SIG-M5 (cell line): ENCODE data around the gene MGA.

Source experiments
- DNase-seq: peaks from one replicate; lab custom pipeline; 2025; lab: John Stamatoyannopoulos, UW

The MGA gene

GRCh38 chr15:41783296-41783695, 123.1 kb downstream of the MGA start:
- DNase-seq: no peak

DNA sequence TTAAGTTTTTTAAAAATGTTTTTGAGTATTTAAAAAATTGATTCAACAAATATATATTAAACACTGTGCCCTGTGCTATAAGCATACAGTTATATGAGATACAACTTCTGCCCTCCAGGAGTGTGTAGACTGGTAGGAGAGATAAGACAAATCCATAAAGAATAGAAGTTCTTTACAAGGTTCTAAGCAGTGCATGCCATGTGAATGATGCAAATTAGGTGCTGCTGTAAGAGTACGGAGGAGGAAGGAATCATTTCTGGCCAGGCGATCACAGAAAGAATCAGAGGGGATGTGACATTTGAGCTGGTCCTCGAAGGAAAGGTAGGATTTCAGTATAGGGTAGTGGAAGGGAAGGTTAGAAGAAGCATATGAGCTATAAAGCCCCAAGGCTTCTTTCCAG, 128.1 kb downstream of the MGA start:
- no peak for DNase-seq

DNA sequence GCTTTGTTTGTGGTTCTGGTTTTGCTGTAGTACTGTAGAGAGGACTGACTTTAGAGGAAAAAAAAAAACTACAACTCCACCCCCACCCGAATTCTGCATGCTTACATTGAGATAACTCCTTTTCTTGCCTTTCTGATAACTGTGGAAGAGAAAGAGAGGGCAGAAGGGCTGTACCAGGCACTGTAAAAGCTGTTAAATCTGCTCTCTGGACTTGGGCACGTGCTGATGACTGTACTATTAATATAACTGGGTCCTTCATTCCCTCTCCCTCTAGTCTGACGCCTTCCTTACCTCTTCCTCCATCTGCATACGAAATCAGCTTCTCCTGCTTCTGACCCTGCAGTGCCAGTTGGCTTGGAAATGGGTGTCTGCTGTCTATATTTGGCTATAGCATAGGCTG, 129.0 kb downstream of the MGA start:
- DNase-seq: no peak

DNA sequence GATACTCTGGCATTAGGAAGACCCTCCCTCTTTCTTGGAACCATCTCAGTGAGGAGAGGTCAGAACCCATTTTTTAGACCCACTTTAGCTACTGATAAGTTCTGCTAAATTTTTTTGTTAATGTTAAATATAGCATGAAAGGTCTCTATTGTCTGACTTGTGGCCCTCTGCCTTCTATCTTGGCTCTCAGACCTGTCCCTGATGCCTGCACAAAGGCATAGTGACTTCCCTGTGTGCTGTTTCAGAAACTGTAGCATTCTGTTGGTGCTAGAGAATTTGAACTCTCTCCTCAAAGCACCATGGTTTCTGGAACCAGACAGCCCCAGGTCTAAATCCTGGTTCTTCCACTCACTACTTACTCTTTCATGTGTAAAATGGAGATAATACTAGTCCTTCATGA, 129.5 kb downstream of the MGA start:
- DNase-seq: no peak

- no peak for DNase-seq
Measured at GRCh38 chr15:41790169-41790568, 130.0 kb downstream of the MGA start.

GRCh38 chr15:41790756-41791546, 130.7 kb downstream of the MGA start:
- DNase-seq: no peak

GRCh38 chr15:41791547-41791937, 131.3 kb downstream of the MGA start:
- no peak for DNase-seq

DNA sequence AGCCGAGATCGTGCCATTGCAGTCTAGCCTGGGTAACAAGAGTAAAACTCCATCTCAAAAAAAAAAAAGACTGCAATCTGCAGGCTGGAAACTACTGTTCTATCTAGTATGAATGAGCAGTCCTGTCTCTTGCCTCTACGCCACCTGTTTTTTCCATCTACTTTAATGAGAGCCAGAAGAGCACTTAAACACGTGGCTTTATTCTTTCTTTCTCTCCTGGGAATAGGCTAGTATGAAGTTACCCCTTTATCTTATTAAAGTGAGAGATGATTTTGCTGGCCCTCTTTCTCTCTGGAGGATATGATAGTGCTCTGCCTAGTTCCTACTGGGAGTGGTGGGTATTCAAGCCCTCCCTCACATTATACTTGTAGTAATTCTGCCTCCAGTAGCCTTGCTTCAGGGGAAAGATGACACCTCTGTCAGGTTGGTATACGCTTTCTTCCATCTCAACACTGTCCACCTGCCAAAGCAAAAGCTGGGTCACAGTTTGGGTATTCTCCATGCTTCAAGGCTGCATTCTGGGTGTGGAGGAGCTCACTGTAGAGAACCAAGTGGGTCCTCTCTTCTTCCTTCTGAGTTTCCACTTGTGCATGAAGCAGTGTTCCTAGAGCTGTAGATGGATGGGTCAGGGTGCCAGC, 131.9 kb downstream of the MGA start:
- no peak for DNase-seq

DNA sequence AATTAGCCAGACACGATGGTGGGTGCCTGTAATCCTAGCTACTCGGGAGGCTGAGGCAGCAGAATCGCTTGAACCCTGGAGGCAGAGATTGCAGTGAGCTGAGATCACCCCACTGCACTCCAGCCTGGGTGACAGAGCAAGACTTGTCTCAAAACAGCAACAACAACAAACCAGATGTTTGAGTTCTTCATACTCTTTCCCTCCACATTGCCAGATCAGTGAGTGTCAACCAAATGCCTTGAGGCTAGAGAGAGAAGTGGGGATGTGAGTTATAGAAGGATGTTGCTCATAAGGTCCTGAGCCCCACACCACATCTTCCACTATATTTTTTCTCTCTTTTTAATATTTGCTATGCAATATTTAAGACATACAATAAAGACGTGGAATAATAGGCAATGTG, 133.9 kb downstream of the MGA start:
- no peak for DNase-seq

GRCh38 chr15:41795996-41796856, 136.0 kb downstream of the MGA start:
- DNase-seq: no peak

DNA sequence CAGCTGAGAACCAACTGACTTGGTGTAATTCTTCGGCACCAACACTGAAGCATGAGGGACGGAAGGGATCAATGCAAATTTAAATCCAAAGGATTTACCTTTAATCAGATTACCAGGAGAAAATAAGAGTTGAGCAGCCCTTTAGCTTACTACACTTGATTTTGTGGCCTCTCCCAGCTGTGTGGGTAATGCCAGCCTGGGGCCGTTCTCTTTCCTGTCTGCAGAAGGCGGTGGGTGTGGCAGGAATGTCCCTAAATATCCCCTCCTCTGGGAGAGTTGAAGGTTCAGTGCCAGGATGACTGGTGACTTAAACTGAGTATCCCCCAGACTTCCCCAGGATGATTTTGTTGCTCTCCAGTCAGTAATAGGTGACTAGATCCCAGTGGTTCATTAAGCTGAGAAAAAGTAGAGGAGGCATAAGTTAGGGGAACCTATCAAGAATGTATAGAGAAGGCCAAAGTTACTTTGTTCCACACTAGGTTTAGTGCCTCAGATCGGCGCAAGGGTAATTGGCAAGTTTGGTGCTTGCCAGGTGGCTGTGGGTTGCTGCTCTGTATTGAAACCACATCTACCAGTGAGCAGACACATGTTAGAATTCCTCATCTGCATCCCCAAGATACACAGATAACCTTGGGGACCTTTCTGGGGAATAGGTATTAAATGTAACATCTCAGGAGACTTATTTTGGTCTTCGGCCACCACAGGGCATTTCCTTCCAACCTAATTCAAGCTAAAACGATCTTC, 137.2 kb downstream of the MGA start:
- no peak for DNase-seq

- no peak for DNase-seq
Measured at GRCh38 chr15:41798607-41799487, 138.6 kb downstream of the MGA start.

DNA sequence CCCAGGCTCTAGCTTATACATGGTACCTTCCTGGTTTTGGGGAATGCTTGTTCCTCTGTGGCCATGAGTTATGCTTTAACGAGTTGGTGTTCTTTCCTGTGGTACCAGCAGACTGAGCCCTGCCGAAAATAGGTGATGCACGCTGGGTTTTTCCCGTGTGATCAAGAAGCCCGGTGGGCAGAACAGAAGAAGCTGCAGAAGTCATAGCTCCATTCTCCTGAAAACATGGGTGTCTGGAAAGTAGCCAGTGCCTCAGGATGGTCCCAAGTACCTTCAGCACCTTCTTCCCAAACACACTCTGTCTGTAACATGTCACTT, 139.2 kb downstream of the MGA start:
- no peak for DNase-seq

GRCh38 chr15:41801185-41801584, 141.0 kb downstream of the MGA start:
- DNase-seq: no peak

DNA sequence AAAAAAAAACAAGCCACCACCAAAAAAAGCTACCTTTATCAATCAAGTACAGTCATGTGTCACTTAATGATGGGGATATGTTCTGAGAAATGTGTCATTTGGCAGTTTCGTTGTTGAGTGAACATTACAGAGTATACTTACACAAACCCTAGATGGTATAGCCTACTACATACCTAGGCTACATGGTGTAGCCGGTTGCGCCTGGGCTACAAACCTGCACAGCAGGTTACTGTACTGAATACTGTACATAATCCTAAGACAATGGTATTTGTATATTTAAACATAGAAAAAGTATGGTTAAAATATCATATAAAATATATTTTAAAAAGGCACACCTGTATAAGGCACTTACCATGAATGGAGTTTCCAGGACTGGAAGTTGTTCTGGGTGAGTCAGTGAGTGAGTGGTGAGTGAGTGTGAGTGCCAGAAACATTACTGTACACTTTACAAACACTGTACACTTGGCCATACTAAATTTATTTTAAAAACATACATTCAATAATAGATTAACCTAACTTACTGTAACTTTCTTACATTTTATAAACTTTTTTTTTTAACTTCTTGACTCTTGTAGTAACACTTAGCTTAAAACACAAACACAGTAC, 141.7 kb downstream of the MGA start:
- DNase-seq: no peak

DNA sequence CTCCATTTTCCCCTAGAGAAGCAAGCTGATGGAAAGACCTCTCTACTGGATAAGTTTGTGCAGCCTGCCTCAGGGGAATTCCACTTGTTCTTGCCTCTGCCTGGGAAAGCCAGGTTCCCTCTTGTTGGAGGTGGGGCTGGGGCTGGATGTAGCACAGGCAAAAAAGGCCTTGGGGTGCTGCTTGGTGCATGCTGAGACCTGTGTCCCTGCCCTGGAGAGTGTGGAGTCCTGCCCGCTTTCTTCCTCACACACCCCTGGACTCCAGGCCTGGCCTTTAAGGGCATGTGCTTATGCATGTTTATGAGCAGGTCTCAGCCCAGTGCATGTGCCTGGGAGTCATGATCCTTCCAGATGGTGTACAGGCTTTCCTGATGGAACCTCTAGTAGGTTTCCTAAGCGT, 144.2 kb downstream of the MGA start:
- no peak for DNase-seq

DNA sequence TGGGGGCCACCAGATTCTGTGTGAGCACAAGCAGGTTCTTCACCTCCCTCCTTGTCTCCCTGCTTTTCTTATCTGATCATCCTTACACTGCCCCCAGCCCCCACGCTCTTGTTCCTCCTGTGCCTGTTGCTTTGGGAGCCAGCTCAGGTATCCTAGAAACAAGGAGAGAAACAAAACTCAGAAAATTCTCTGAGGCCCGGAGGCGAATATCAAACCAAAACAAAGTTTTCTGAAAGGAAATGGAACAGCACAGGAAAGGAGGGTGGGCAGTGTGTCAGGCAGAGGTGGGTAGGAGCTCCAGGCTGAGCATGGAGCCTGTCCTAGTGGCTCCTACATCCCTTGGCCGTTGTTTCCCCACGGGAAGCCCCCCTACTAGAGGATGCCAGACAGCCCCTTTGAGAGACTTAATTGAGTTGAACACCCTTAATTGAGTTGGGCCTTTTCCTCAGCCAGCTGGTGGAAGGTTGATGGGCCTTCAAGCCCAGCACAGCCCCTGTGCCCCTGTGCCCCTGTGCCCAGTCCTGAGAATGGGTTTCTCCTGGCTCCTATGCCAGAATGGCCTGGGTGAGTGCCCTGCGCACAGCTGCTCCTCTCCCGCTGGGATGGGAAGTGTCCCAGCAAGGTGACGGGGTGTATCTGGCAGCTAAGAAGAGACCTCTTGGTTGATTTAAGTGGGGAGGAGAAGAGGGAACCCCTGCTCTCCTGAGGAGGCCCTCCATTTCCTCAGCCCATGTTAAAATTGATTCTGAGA, 144.9 kb downstream of the MGA start:
- DNase-seq: no peak

DNA sequence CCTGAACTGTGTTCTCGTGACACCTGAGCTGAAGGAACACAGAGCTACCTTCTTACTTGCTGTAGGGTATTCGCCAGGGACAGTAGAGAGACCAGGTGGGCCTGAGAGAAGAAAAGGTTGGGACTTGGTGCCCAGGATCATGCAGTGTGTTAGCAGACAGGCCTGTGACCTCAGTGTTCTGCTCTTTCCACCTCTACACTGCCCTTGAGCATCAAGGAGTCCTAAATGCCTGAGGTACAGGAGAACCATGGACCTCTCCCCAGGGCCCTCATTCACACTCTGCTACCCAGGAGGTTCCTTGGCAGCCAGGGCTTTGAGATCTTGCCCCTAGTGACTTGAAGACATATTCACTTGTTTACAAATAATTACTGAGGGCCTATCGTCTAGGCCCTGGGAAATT, 145.5 kb downstream of the MGA start:
- no peak for DNase-seq

- no peak for DNase-seq
Measured at GRCh38 chr15:41806291-41807181, 146.3 kb downstream of the MGA start.
